Middle frontal gyrus (tissue), 1 donor: Measurements from ENCODE around the gene ALOX15.
"Not testable (repeated sequence)": the region's sequence is repeated elsewhere in the genome, so short reads cannot be mapped to it uniquely, and the experiment has no call there.

Source experiments
- DNase-seq: peaks from one replicate; pipeline ENCODE4 v3.0.0-alpha.2; 2015; ENCODE audit warnings: low spot score; ENCODE audit errors: extremely low spot score

The ALOX15 gene

GRCh38 chr17:4641297-4642195, at the start of gene ALOX15:
ALOX15 (minus strand) TSS chr17:4641678; CDS start chr17:4641651, 27 bp downstream.
- DNase-seq = no peak

- DNase-seq = no peak
Measured at GRCh38 chr17:4690745-4691144, 49.3 kb upstream of the ALOX15 start.

GRCh38 chr17:4689872-4690271, 48.4 kb upstream of the ALOX15 start:
- DNase-seq = not testable (repeated sequence)

GRCh38 chr17:4683739-4684138, 42.3 kb upstream of the ALOX15 start:
- not testable (repeated sequence) for DNase-seq

GRCh38 chr17:4679658-4680057, 38.2 kb upstream of the ALOX15 start:
- DNase-seq = no peak

GRCh38 chr17:4678448-4679026, 37.1 kb upstream of the ALOX15 start:
- DNase-seq = no peak

GRCh38 chr17:4676791-4677190, 35.3 kb upstream of the ALOX15 start:
- DNase-seq = no peak

- no peak for DNase-seq
Measured at GRCh38 chr17:4675791-4676190, 34.3 kb upstream of the ALOX15 start.

- no peak for DNase-seq
Measured at GRCh38 chr17:4674685-4674998, 33.2 kb upstream of the ALOX15 start.

- no peak for DNase-seq
Measured at GRCh38 chr17:4673986-4674684, 32.7 kb upstream of the ALOX15 start.

GRCh38 chr17:4673169-4673568, 31.7 kb upstream of the ALOX15 start:
- DNase-seq = no peak

- DNase-seq = no peak
Measured at GRCh38 chr17:4672751-4673150, 31.3 kb upstream of the ALOX15 start.

GRCh38 chr17:4672055-4672630, 30.7 kb upstream of the ALOX15 start:
- DNase-seq = no peak

- DNase-seq = no peak
Measured at GRCh38 chr17:4667166-4667565, 25.7 kb upstream of the ALOX15 start.

- no peak for DNase-seq
Measured at GRCh38 chr17:4666296-4666695, 24.8 kb upstream of the ALOX15 start.

GRCh38 chr17:4665027-4665426, 23.5 kb upstream of the ALOX15 start:
- DNase-seq = no peak

GRCh38 chr17:4664230-4664629, 22.8 kb upstream of the ALOX15 start:
- DNase-seq = no peak

- DNase-seq = no peak
Measured at GRCh38 chr17:4663711-4664110, 22.2 kb upstream of the ALOX15 start.

- no peak for DNase-seq
Measured at GRCh38 chr17:4658478-4659305, 17.2 kb upstream of the ALOX15 start.

GRCh38 chr17:4657678-4658077, 16.2 kb upstream of the ALOX15 start:
- DNase-seq = no peak

- not testable (repeated sequence) for DNase-seq
Measured at GRCh38 chr17:4655933-4656332, 14.5 kb upstream of the ALOX15 start.
